CD4-positive, CD25-positive, alpha-beta regulatory T cell (primary cell): ENCODE results near the gene CD226. TPM values are rescaled to one million over a fixed set of nuclear protein-coding genes. Genes with fewer than 3 reads are reported as not detected.
A peak's percentile ranks its signal among the peaks of the same experiment; 100 is the strongest.

Experiments used
- ATAC-seq, 2 donors: fragments of 150-1000 bp; cut with Tn5 transposase; one replicate each; pipeline ENCODE4 v1.10.0; 2021; ENCODE audit warnings: low read depth in 2 of 2, moderate number of reproducible peaks in 2 of 2, moderate library complexity in 1 of 2
- DNase-seq, 3 donors: peaks; one replicate each; pipeline versions ENCODE4 v3.0.0 to v3.0.0-alpha.2; 2012 to 2022; ENCODE audit warnings: mixed read lengths in 1 of 3
- H3K27ac ChIP-seq: one replicate; pipeline ENCODE4 v1.7.0; 2013; ENCODE audit warnings: mild to moderate bottlenecking, low read length; ENCODE audit not compliant: insufficient read depth, poor library complexity, severe bottlenecking
- H3K27me3 ChIP-seq: one replicate; pipeline ENCODE4 v1.7.0; 2013; ENCODE audit warnings: low read length; ENCODE audit not compliant: control insufficient read depth, insufficient read depth
- H3K36me3 ChIP-seq: one replicate; pipeline ENCODE4 v1.7.0; 2013; ENCODE audit warnings: mild to moderate bottlenecking, low read length, moderate library complexity; ENCODE audit not compliant: control insufficient read depth, insufficient read depth
- H3K4me1 ChIP-seq: 2 replicates; pipeline ENCODE4 v1.7.0; 2013; ENCODE audit warnings: mild to moderate bottlenecking, low read length; ENCODE audit not compliant: insufficient read depth, control insufficient read depth, poor library complexity, severe bottlenecking
- H3K4me3 ChIP-seq: one replicate; pipeline ENCODE4 v1.7.0; 2013; ENCODE audit warnings: low read depth, mild to moderate bottlenecking, low read length, moderate library complexity
- H3K9me3 ChIP-seq, 2 experiments: 1 replicate in 1 of 2; 2 replicates in 1 of 2; pipeline ENCODE4 v1.7.0; 2013; ENCODE audit warnings: low read length in 2 of 2, mild to moderate bottlenecking in 1 of 2, moderate library complexity in 1 of 2; ENCODE audit not compliant: control insufficient read depth in 2 of 2
- H3K27ac Mint-ChIP-seq, 3 donors: one replicate each; pipeline ENCODE4 v1.8.0; 2020 to 2022; ENCODE audit warnings: mild to moderate bottlenecking in 3 of 3, mixed read lengths in 3 of 3, moderate library complexity in 2 of 3
- H3K27me3 Mint-ChIP-seq: one replicate; pipeline ENCODE4 v1.8.0; 2022; ENCODE audit warnings: mild to moderate bottlenecking, mixed read lengths
- H3K36me3 Mint-ChIP-seq: one replicate; pipeline ENCODE4 v1.8.0; 2020; ENCODE audit warnings: mixed read lengths
- H3K4me1 Mint-ChIP-seq, 4 donors: one replicate each; pipeline ENCODE4 v1.8.0; 2020 to 2022; ENCODE audit warnings: mixed read lengths in 4 of 4, mild to moderate bottlenecking in 1 of 4
- H3K4me3 Mint-ChIP-seq, 4 donors: one replicate each; pipeline ENCODE4 v1.8.0; 2020 to 2022; ENCODE audit warnings: mild to moderate bottlenecking in 4 of 4, mixed read lengths in 4 of 4, moderate library complexity in 3 of 4
- H3K9me3 Mint-ChIP-seq, 7 donors: one replicate each; pipeline ENCODE4 v1.8.0; 2020 to 2022; ENCODE audit warnings: mixed read lengths in 7 of 7, mild to moderate bottlenecking in 3 of 7, moderate library complexity in 2 of 7
- polyA plus RNA-seq, 4 donors: library from polyadenylated mRNA; unstranded; fragments of 300-500 nt; fragmentation: Illumina TruSeq; gene quantifications; one replicate each; pipeline ENCODE4 v1.2.3, GENCODE V29; 2021
- total RNA-seq: library from RNA; stranded (reverse); gene quantifications from one replicate; pipeline ENCODE4 v1.2.3, GENCODE V29; 2022

CD226 gene
- total and polyA plus RNA-seq, 5 donors from 2014 or later = 14.8 to 65.1 (median 15.6) TPM

GRCh38 chr18:69935319-69936190, 12.1 kb downstream of the CD226 start:
- H3K27me3 ChIP-seq = no peaks in the 10 kb centered on the region
- H3K4me1 Mint-ChIP-seq = peaks cover 26 to 31% (median 28%) of the 10 kb centered on the region in 4 donors
- no peaks in the 10 kb centered on the region for H3K27me3 Mint-ChIP-seq
- H3K27ac Mint-ChIP-seq = no peak overlapping the region
- H3K9me3 ChIP-seq = no peaks in the 10 kb centered on the region
- H3K36me3 Mint-ChIP-seq = peaks cover 12% of the 10 kb centered on the region
- peak overlapping the region; percentile 52 for H3K27ac ChIP-seq
- peak overlapping the region; percentile 72 for H3K4me3 ChIP-seq
- ATAC-seq = peak; percentile 94
- peak overlapping the region in 1 of 4 donors; percentile 78 for H3K4me3 Mint-ChIP-seq
- H3K9me3 Mint-ChIP-seq = peaks cover 0 to 5% (median 0%) of the 10 kb centered on the region in 7 donors
- peaks cover 33% of the 10 kb centered on the region for H3K4me1 ChIP-seq
- no peaks in the 10 kb centered on the region for H3K36me3 ChIP-seq
- DNase-seq = peak; percentile 23 to 89 (median 68)

DNA sequence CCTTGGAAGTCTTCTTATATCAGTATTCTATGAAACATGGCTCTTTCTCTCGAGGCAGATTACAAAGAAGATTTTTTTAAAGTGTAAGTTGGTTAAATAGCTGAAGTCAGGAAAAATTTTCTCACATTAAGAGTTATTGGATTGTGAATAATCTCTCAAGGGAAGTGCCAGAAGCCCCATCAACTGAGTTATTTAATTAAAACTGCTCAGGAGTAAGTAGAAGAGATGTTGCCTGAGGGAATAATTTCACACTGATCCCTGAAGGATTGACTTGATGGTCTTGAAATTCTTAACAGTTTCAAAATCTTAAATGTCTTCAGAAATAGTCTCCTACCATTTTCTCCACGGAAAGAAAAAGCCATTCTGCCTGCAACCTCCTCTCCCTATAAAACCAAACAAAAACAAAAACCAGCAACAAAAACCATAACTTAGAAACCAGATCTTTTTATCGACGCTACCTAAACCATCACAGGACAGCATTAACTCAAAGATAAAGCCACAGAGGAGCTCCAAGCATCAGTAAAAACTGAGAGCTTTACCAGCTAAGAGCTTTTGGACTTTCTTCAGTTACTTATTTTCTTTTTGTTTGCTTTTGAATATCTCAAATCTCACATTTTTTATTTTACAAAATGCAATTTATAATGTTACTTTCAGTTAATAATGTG, 12.9 kb downstream of the CD226 start:
- Histone ChIP-seq H3K4me1 (peaks cover 33% of the 10 kb centered on the region), H3K27me3 (no peaks in the 10 kb centered on the region), H3K36me3 (peaks cover 4% of the 10 kb centered on the region), H3K9me3 (no peaks in the 10 kb centered on the region), H3K4me3 (peak overlapping the region; percentile 72), H3K27ac (peak overlapping the region; percentile 52)
- Mint-ChIP-seq H3K27ac (no peak overlapping the region), H3K4me3 (no peak overlapping the region), H3K36me3 (peaks cover 11% of the 10 kb centered on the region), H3K9me3 (no peaks in the 10 kb centered on the region), H3K4me1 (peaks cover 21 to 30% (median 22%) of the 10 kb centered on the region in 4 donors), H3K27me3 (no peaks in the 10 kb centered on the region)
- ATAC-seq = no peak
- no peak for DNase-seq

GRCh38 chr18:69929041-69929774, 18.5 kb downstream of the CD226 start:
- Histone ChIP-seq H3K9me3 (no peaks in the 10 kb centered on the region), H3K27ac (no peak overlapping the region), H3K27me3 (no peaks in the 10 kb centered on the region), H3K4me3 (no peak overlapping the region), H3K4me1 (peaks cover 2% of the 10 kb centered on the region), H3K36me3 (peaks cover 10% of the 10 kb centered on the region)
- DNase-seq (no peak), ATAC-seq (no peak)
- H3K27ac Mint-ChIP-seq = peak overlapping the region in 2 of 3 donors; percentile 14 to 52
- peaks cover 26% of the 10 kb centered on the region for H3K36me3 Mint-ChIP-seq
- no peaks in the 10 kb centered on the region for H3K27me3 Mint-ChIP-seq
- H3K9me3 Mint-ChIP-seq = peaks cover 0 to 3% (median 0%) of the 10 kb centered on the region in 7 donors
- no peak overlapping the region for H3K4me3 Mint-ChIP-seq
- H3K4me1 Mint-ChIP-seq = peaks cover 0 to 13% (median 7%) of the 10 kb centered on the region in 4 donors

DNA sequence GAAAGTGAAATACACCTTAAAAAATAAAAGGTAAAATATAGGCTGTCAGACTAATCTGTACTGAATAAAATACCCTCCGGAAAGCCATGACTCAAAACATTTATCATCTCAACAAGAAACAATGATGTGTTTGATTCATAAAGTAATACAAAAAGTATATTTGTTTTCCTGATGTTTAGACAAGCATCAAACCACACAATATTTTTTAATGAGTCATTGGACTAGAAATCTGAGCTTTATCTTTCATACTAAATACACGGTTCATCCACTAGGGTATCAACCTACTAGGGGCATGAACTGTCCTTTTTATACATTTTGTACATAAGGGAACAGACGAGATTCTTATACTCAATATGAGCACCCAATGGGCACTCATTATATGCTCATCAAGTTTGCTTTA, 31.3 kb downstream of the CD226 start:
- H3K27ac Mint-ChIP-seq = no peak overlapping the region
- no peak overlapping the region for H3K4me3 ChIP-seq
- H3K36me3 Mint-ChIP-seq = peaks cover 8% of the 10 kb centered on the region
- H3K4me3 Mint-ChIP-seq = no peak overlapping the region
- peaks cover 0 to 24% (median 12%) of the 10 kb centered on the region in 4 donors for H3K4me1 Mint-ChIP-seq
- H3K9me3 ChIP-seq = no peaks in the 10 kb centered on the region
- ATAC-seq = no peak
- H3K36me3 ChIP-seq = peaks cover 2% of the 10 kb centered on the region
- no peak for DNase-seq
- H3K4me1 ChIP-seq = no peaks in the 10 kb centered on the region
- peaks cover 0 to 2% (median 0%) of the 10 kb centered on the region in 7 donors for H3K9me3 Mint-ChIP-seq
- H3K27me3 ChIP-seq = no peaks in the 10 kb centered on the region
- no peaks in the 10 kb centered on the region for H3K27me3 Mint-ChIP-seq
- H3K27ac ChIP-seq = no peak overlapping the region

DNA sequence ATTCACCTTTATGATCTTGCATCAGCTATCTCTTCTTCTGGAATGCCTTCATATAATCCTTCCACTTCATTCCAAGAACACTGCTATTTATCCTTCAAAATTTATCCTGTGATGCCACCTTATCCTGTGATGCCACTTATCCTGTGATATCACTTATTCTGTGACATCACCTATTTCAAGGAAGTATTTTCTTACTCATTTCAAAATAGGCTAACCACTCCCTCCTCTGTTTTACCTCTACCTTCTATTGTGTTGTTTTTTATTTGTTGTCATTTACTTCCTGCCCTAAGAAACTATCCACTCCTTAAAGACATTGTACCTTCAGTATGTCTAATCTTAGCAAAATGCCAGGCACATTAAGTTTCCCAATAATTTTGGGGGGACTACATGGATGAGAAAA, 38.8 kb downstream of the CD226 start:
- H3K9me3 ChIP-seq = no peaks in the 10 kb centered on the region
- no peaks in the 10 kb centered on the region for H3K4me1 ChIP-seq
- peaks cover 9% of the 10 kb centered on the region for H3K36me3 ChIP-seq
- DNase-seq = peak in 1 of 3 donors; percentile 20
- peaks cover 23% of the 10 kb centered on the region for H3K36me3 Mint-ChIP-seq
- peaks cover 5 to 38% (median 9%) of the 10 kb centered on the region in 4 donors for H3K4me1 Mint-ChIP-seq
- no peak overlapping the region for H3K27ac ChIP-seq
- H3K9me3 Mint-ChIP-seq = peaks cover 0 to 2% (median 0%) of the 10 kb centered on the region in 7 donors
- no peak overlapping the region for H3K4me3 ChIP-seq
- H3K27ac Mint-ChIP-seq = peak overlapping the region in 1 of 3 donors; percentile 5
- no peaks in the 10 kb centered on the region for H3K27me3 ChIP-seq
- H3K4me3 Mint-ChIP-seq = peak overlapping the region in 1 of 4 donors; percentile 51
- no peak for ATAC-seq
- no peaks in the 10 kb centered on the region for H3K27me3 Mint-ChIP-seq

DNA sequence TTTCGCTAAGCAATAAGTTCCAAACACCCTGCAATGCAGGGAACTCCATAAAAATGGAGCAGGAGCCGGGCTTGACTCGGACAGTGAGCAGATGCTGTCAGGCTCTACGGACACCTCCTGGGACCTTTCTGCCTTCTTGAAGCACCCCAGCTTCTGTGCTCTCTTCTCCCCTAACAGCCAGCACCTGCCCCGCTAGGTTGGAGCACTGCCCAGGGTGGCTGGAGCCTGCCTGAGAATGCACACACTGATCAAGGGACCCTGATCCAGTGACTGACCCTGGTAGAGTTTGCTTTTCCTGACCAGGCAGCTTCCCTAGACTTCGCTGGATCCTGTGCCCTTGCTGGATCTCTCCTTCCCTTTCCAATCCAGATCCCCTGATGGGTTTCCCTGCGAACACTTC, 40.9 kb downstream of the CD226 start:
- no peaks in the 10 kb centered on the region for H3K9me3 ChIP-seq
- Mint-ChIP-seq H3K9me3 (no peaks in the 10 kb centered on the region), H3K4me3 (no peak overlapping the region), H3K36me3 (peaks cover 28% of the 10 kb centered on the region), H3K27ac (no peak overlapping the region), H3K27me3 (no peaks in the 10 kb centered on the region), H3K4me1 (peaks cover 4 to 32% (median 8%) of the 10 kb centered on the region in 4 donors)
- peaks cover 10% of the 10 kb centered on the region for H3K36me3 ChIP-seq
- ATAC-seq (no peak), DNase-seq (no peak)
- no peak overlapping the region for H3K27ac ChIP-seq
- H3K4me1 ChIP-seq = no peaks in the 10 kb centered on the region
- no peaks in the 10 kb centered on the region for H3K27me3 ChIP-seq
- H3K4me3 ChIP-seq = no peak overlapping the region

DNA sequence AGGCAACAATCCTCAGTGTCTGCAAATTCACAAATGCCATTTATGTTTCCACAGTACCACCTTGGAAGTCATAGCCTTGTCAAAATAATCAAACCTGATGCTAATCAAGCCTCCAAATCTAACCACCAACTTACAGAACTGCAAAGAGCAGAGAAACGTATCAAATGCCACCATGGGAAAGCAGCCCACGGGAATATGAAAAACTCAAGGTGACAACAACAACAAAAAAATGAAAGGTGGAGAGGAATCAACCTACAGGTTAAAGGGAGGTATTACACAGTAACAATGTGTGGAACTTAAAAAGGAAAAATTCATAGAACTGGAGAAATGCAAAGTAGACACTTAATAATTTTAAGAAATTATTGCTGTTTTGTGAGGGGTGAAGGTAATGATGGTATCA, 46.7 kb downstream of the CD226 start:
- Mint-ChIP-seq H3K27me3 (no peaks in the 10 kb centered on the region), H3K4me3 (no peak overlapping the region), H3K9me3 (peaks cover 0 to 6% (median 0%) of the 10 kb centered on the region in 7 donors), H3K27ac (no peak overlapping the region), H3K36me3 (peaks cover 20% of the 10 kb centered on the region), H3K4me1 (peaks cover 23 to 41% (median 30%) of the 10 kb centered on the region in 4 donors)
- Histone ChIP-seq H3K27ac (no peak overlapping the region), H3K36me3 (peaks cover 7% of the 10 kb centered on the region), H3K27me3 (no peaks in the 10 kb centered on the region), H3K4me3 (no peak overlapping the region), H3K4me1 (peaks cover 16% of the 10 kb centered on the region), H3K9me3 (no peaks in the 10 kb centered on the region)
- no peak for ATAC-seq
- no peak for DNase-seq
